ENCODE measurements around the gene MSI2.
"Not testable (repeated sequence)": the region's sequence is repeated elsewhere in the genome, so short reads cannot be mapped to it uniquely, and the experiment has no call there.

The MSI2 gene

GRCh38 chr17:57615836-57616757 is 359.8 kb downstream of the MSI2 start:
- DNase-seq (ENCODE audit: low read depth): no peak
- no peak overlapping the region for H3K4me3 ChIP-seq (ENCODE audit: control insufficient read depth, low read depth, low read length)
- no peak for TF ChIP-seq CTCF (IDR thresholded peaks at IDR 0.05; ENCODE audit: control insufficient read depth, insufficient read depth, low read depth, low read length, missing control alignments)

DNA sequence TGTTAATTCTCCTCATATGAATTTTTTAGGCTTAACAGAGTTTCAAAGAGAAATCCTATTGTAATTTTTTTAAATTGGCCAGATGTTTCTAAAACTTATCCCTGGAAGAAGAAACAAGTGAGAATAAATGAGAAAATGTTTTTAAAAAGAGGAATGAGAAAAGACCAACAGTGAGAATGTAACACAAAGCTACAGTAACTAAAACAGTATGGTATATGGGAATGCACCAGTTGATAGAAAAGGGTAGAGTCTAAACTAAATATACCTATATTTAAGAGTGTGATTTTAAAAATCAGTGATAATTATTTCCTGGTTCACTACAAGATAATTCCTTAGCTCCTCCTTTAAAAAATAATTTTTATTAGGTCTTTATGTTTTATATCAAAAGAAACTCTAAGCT is 360.9 kb downstream of the MSI2 start:
- no peak overlapping the region for H3K4me3 ChIP-seq (ENCODE audit: control insufficient read depth, low read depth, low read length)
- no peak for DNase-seq (ENCODE audit: low read depth)
- no peak for TF ChIP-seq CTCF (IDR thresholded peaks at IDR 0.05; ENCODE audit: control insufficient read depth, insufficient read depth, low read depth, low read length, missing control alignments)

DNA sequence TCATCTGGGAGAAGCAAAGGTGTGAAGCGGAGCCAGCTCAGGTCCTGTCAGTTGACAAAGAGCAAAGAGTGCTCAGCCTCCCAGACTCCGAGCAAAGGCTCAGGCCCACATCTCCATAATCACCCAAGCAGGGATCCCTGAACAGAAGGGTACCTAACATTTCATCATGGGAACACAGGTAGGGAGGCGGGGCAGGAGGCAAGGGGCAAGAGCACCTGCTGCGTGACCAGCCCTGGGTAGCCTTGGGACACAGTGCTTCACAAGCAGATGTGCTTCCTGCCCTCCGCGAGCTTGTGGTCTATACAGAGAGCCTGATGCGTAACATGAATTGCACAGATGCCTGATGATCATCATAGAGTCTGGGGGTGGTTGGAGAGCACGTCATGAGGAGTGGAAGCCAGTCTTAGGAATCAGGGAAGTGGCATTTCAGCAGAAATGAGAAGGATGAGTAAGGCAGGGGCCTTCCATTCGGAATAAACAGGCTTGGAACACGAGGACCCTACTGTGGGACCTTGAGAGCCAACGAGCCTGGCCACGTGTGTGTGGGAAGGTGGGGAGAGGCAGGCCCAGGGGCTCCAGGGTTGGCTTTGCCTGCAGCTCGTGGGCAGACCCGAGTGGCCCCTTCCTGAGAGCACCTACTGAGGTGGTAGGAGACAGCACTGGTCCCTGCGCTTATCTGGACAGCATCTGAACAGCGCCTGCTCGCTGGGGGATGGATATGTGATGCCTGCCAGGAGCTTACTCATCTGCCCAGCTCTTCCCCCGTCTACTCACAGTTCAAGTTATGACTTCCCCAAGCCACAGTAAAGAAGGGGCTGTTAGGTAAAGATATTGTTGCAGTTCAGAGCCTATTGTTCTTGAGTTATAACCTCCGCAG is 363.0 kb downstream of the MSI2 start:
- H3K4me3 ChIP-seq (ENCODE audit: control insufficient read depth, low read depth, low read length): no peak overlapping the region
- TF ChIP-seq CTCF (IDR thresholded peaks at IDR 0.05; ENCODE audit: control insufficient read depth, insufficient read depth, low read depth, low read length, missing control alignments): no peak

GRCh38 chr17:57620576-57620975 is 364.3 kb downstream of the MSI2 start:
- no peak overlapping the region for H3K4me3 ChIP-seq (ENCODE audit: control insufficient read depth, low read depth, low read length)

More for the DNA sequence above, 363.0 kb downstream of the MSI2 start:
- DNase-seq (ENCODE audit: low read depth): no peak

GRCh38 chr17:57621791-57622190 is 365.5 kb downstream of the MSI2 start:
- not testable (repeated sequence) for H3K4me3 ChIP-seq (ENCODE audit: control insufficient read depth, low read depth, low read length); DNase-seq (ENCODE audit: low read depth)

More at GRCh38 chr17:57620576-57620975, 364.3 kb downstream of the MSI2 start:
- no peak for TF ChIP-seq CTCF (IDR thresholded peaks at IDR 0.05; ENCODE audit: control insufficient read depth, insufficient read depth, low read depth, low read length, missing control alignments)
- no peak for DNase-seq (ENCODE audit: low read depth)

GRCh38 chr17:57622306-57622682 is 366.0 kb downstream of the MSI2 start:
- no peak for DNase-seq (ENCODE audit: low read depth)
- TF ChIP-seq CTCF (IDR thresholded peaks at IDR 0.05; ENCODE audit: control insufficient read depth, insufficient read depth, low read depth, low read length, missing control alignments): no peak
- no peak overlapping the region for H3K4me3 ChIP-seq (ENCODE audit: control insufficient read depth, low read depth, low read length)

All from AG09309 (cell line).